Measurements from ENCODE around the gene C17orf75. TPM values are rescaled to one million over a fixed set of nuclear protein-coding genes. Genes with fewer than 3 reads are reported as not detected.

C17orf75 gene
- total RNA-seq, 1 donor from 2014 or later, result 24.6 TPM

DNA sequence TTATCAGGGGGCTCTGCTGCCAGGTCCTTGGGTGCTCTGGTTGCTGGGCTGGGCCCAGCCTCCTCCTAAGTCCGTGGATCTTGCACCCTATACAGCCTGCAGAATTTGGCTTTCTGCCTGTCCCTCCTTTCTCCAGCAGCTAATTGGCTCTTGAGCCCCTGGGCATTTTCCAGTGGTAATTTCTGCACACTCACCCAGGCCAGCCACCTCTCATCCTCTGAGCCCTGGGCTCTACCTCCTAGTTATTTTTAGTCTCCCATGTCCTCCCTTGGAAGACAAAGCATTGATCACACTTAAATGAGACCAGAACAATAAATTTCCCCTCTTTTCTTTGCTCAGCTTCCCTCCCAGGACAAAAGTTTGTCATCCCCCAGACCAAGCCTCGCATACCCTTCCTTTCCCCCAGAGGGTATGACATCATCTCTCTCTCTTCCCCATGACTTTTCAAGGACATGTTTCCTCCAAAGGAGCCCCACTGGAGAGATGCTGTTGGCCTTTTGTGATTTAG is 38.1 kb downstream of the C17orf75 start:
- no peak for DNase-seq (ENCODE audit: low spot score)

DNA sequence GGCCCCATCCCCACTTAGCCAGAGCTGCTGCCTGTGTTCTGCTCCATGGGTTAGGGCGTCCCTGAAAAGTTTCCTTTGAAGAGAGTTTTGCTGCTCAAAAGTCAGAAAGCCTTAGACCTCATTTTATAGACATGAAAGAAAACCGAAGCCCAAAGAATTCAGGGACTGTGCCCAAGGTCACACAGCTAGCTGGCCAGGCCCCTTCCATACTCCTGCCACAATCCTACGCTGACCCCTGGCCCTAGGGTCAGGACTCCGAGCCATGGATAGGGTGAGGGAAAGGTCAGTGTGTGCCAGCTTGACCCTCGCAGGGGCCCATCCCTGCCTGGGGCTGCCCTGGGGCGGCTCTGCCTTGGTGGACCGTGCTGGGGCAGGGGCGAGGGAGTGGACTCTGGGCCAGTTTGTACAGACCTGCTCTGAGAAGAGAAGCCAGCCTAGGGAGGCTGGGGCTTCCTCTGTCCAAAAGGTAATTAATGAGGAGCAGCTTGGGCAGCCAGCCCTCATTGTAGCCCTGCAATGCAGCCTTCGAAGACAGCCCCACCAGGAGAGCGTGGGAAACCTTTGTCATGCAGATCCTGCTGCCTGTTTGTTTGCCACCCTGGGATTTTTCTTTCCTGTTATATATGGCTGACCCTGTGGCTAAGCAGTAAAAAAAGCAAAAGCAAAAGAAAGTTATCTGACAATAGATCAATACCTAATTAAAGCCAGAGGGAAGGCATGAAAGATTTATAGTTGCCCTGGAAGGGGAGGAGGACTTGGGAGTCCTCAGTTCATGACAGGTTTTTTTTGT is 38.9 kb downstream of the C17orf75 start:
- no peak for DNase-seq (ENCODE audit: low spot score)

DNA sequence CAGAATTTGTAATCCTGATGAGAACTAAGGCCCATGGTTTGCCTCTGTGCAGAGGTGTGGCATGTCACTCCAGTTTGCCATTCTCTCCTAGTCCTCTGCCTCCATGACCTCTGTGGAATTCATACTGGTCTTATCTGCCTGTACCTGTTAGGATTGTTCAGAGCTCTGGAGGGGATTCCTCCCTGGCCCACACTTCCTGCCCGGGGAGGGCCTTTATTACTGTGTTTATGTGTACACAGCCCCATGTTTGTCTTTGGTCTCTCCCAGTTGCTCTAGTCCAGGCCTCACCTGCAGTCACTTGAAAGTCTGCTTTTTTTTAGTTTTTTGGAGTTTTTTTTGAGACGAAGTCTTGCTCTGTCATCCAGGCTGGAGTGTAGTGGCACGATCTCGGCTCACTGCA is 39.9 kb downstream of the C17orf75 start:
- DNase-seq (ENCODE audit: low spot score), result no peak

DNA sequence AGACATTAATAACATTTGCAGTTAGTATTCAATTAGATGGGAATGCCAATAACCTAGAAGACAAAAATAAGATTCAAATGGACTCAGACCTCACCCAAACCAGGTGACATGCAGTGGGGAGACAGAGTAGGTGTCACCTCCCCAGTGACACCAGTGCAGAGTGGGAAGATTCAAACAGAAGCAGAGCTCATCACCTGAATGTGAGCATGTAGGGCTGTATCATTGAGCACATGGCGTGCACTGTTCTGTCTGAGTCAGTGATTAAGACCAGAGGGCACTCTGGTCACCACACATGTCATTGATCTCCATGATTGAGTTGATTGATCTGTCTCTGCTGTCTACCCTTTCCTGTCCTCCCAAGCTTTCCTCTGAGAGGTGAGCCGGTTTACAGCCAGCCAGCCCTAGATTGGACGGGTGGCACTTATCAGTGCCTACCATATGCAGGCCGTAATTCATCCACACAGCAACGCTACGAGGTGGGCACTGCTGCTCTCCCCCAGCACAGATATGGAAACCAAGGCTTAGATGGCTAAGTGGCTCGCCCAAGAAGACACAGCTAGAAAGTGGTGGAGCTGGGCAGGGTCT is 42.3 kb downstream of the C17orf75 start:
- no peak for DNase-seq (ENCODE audit: low spot score)

DNA sequence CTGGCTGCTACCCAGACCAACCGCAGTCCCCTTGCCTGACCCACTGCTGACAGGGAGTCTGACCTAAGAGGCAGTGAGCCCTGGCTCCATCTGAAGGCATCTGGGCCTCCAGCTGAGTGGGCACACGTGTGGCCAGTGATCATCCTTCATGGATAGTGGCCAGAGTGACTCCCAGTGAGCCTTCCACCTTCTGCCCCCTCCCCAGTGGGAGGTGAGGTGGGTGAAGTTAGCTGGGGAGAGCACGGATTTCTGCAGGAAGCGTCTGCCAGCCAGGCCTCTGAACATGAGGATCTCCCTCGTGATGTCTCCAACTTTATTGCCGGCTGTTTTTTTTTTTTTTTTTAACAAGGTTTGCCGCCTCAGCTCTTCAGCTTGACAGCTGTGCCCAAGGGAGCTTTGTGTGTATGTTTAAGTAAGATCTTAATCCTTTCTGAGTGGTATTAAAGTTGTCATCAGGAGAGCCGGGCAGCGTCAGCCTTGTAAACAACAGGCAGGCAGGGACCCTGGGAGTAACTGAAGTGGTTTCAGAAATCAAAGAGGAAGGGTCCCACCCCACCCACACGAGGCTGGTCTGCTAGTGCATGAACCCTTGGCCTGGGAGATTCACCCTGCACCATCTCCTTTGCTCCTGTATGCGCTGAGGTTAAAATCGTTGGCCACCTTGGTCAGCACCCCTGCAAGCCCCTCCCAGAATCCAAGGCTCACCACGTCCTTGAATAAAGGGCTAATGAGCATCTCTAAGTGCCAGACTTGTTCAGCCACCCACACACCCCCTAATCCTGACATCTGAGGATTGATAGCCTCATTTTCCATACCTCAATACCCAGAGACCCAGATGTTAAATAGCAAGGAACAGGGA is 43.0 kb downstream of the C17orf75 start:
- DNase-seq (ENCODE audit: low spot score), result no peak

DNA sequence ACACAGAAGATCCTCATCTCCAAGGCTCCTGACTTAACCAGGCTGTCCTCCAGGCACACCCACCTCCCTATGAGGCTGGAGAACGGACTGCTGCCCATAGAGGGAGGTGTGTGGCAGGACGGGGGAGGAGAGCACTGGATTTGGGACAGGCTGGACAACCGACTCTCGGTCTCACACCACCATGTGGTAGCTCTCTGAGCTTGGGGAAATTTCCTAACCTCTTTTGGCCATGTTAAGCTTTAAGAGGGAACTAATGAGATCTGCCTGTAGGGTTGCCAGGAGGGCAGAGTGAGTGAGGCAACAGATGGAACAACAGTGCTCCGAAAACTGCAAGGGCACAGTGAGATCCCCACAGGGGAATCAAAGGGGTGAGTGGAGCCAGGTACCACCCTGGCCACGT is 43.7 kb downstream of the C17orf75 start:
- DNase-seq (ENCODE audit: low spot score), result no peak

DNA sequence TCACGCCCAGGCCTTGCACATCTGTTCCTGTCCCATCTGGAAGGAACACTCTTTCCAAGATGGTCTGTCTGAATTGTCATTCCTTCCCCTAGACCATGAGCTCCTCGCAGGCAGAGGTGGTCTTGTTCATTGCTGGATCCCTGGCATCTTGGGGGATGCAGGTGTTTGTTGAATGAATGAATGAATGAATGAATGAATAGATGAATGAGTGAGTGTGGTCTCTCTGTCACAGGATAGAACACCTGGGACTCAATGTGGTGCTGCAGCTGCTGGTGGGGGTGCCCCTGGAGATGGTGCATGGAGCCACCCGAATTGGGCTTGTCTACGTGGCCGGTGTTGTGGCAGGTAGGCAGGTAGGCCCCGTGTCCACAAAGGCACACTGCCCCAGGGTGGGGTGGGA is 44.1 kb downstream of the C17orf75 start:
- DNase-seq (ENCODE audit: low spot score), result no peak

DNA sequence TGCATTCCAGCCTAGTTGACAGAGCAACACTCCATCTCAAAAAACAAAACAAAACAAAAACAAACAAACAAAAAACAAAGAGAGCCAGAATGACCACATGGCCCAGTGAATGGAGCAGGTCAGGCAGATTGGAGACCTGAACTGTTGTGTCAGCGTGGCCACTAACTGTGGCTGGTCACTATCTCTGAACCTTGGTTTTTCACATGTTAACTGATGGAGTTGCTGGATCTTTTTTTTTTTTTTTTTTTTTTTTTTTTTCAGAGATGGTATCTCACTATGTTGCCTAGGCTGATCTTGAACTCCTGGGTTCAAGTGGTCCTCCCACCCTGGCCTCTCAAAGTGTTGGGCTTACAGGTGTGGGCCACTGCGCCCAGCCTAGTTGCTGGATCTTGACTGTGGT is 44.5 kb downstream of the C17orf75 start:
- DNase-seq (ENCODE audit: low spot score), result no peak

DNA sequence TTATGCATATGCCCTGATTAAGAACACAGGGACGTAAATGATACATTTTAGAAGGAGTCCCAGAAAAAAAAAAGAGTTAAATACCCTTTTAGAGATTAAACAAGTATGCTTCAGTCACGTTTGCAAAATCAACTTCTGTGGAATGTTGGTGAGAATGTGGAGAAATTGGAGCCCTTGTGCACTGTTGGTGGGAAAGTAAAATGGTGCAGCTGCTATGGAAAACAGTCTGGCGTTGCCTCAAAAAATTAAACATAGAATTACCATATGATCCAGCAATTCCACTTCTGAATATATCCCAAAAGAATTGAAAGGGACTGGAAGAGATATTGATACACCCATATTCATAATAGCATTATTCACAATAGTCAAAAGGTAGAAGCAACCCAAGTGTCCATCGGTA is 49.9 kb downstream of the C17orf75 start:
- no peak for DNase-seq (ENCODE audit: low spot score)

DNA sequence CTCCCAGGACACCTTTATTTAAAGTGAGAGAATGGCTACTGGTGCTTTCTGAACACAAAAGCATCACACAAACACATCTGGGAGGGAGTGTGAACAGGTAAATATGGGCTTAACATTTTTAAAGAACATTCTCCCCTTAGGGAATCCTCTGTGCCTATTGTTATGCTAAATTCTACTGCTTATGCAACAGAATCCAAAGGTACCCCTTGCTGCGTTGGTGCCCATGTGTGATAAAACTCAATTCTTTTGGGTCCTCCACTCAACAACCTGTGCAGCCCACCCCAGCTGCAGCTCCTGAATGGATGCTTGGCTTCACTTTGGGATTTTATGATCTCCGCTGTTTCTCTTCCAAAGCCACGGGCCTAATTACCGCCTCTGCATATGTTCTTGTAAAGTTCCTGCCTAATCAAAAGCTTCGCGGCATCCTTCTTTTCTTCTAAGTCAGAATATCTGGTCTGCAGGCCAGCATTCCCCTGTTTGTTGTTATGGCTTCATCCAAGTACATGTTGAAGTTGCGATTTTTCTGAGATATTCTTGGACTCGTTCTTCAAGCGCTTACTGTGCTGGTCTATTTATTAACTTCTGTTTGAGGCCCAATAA is 52.4 kb downstream of the C17orf75 start:
- DNase-seq (ENCODE audit: low spot score), result no peak

DNA sequence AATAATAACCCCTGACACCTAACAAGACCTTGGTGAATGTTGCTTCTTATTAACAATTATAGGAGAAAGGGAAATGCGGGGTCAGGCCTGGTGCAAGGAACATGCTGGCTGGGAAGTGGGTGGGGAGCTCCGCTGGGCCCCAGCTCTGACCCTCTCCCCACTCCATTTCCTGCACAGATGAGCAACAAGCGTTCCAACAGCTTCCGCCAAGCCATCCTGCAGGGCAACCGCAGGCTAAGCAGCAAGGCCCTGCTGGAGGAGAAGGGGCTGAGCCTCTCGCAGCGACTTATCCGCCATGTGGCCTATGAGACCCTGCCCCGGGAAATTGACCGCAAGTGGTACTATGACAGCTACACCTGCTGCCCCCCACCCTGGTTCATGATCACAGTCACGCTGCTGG is 53.4 kb downstream of the C17orf75 start:
- DNase-seq (ENCODE audit: low spot score), result no peak

DNA sequence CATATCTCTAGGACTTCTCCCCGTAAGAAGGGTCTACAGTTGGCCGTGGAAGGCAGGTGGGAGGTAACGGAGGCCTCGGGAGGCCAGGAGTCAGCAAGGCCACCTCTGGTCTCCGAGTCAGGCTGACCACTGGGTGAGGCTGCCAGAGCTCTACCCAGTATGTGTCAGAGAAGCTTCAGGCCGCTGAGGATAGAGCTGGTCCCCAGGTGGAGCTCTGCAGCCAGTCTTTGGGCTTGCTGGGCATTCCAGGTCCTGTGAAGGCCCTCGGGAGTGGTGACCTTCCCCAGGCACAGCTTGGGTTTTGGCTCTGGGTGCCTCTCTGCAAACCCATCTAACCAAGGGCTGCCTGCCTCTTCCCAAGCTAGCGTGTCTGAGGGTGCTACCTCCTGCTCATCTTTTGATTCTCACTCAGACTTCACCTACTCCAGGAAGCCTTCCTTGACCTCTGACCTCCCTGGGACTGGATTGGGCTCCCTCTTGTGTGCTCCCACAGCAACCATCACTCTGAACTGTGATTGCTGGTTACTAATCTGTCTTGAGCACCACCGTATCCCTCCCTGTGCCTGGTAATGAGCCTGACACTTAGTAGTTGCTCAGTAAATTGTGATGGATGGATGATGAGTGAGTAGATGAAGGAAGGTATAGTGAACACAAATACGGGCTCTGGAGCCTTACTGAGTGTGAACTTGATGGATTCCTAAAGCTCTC is 54.0 kb downstream of the C17orf75 start:
- DNase-seq (ENCODE audit: low spot score), result no peak

DNA sequence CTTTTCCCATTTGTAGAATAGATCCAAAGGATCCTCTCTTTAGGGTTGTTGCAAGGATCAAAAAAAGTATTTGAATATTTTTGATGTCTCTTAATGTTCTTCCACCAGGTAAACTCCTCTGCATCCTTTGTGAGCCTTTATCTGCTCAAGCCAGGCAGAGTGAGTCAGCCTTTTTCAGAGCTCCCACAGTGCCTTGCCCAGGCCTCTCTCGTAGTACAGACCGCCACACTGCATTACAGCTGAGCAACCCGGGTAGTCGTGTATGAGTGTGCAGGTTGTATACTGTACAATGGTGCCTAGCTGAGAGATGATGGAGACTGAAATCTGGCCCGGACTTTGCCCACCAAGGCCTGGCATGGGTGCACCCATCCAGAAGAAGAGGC is 55.5 kb downstream of the C17orf75 start:
- DNase-seq (ENCODE audit: low spot score), result no peak

DNA sequence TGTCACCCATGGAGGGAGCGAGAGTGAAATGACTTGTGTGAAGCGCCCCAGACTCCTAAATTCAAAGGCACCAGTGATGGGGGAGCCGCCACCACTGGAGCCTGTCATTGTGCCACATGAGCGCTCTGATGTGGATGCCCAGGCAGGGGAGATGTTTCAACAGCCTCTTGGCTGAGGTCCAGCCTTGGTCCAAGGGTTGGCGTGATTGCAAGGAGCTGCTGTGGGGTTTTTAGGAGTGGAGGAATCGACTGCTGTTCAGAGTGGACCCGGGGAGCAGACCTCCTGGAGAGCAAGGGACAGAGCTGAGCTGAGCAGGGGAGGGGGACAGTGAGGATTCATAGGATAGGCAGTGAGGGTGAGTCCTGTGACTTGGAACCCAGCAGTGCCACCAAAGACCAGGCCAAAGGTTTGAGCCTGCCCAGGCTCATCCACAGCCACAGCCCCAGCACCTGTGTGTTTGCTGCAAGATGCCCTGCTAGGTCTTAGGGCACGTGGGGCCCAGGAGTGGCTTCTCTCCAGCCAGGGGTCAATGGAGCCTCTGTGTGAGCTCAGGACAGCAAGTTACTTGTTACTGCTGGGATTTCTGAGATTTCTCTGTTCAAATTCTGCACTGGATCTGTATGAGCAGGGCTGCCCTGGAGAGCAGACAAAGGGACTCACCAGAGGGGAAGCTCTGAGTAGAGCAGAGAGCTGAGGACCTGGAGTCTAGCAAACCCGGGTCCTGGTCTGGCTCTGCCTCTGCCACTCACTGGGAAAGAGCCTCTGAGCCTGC is 56.0 kb downstream of the C17orf75 start:
- no peak for DNase-seq (ENCODE audit: low spot score)

DNA sequence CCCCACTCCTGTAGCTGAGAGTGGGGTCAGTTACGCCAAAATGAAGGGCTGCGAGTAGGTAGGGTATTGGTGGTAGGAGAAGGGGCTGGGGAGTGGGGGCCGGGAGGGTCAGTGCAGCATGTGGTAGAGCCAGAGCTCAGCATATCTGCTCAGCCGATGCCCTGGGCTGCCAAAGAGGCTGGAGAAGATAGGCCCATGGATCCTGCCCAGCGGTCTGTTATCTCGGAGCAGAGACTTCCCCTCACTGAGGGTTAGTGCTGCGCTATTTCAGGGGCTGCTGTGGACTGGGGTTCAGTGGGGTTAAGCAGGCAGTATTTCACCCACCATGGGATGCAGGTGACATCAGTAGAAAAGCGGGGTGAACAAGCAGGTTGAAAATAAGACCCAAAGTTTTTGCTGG is 56.7 kb downstream of the C17orf75 start:
- no peak for DNase-seq (ENCODE audit: low spot score)

DNA sequence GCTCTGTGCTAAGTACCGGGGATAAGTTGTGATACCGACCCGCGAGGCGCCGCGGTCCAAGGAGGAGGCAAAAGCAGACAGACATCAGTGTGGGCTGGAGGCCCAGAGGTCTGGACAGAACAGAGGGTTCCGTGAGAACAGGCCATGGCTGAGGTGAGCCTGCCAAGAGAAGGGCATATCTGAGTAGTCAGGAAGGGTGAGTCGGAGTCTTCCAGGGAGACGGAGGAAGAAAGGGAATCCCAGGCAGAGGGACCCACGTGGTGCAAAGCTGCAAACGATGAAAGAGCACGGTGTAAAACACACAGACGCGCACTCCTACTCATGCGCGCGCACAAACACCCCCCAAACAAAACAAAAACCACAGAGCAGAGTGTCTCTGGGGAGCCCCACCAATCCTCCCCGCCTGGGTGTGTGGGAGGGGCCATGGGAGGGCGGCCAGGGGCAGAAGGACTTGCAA is 58.2 kb downstream of the C17orf75 start:
- no peak for DNase-seq (ENCODE audit: low spot score)

DNA sequence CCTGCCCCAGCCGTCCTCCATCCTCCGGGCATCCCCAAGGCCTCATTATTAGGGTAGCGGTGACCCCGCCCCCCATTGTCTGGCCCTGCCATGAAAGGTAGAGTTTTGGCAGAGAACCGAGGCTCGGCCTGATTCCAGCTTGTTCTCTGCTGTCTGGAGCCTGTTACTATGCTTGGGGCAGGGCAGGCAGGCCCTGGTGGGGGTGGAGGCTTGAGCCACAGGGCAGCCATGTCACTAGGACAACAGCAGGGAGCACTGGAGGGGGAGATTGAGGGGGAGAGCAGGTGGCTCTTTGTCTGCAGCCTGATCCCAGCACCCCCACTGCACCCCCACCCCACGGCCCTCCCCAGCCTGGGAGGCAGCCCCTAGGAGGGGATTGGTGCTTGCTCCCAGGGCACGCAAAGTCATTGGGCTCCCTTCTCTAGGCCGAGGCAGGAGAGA is 60.9 kb downstream of the C17orf75 start:
- DNase-seq (ENCODE audit: low spot score), result no peak

DNA sequence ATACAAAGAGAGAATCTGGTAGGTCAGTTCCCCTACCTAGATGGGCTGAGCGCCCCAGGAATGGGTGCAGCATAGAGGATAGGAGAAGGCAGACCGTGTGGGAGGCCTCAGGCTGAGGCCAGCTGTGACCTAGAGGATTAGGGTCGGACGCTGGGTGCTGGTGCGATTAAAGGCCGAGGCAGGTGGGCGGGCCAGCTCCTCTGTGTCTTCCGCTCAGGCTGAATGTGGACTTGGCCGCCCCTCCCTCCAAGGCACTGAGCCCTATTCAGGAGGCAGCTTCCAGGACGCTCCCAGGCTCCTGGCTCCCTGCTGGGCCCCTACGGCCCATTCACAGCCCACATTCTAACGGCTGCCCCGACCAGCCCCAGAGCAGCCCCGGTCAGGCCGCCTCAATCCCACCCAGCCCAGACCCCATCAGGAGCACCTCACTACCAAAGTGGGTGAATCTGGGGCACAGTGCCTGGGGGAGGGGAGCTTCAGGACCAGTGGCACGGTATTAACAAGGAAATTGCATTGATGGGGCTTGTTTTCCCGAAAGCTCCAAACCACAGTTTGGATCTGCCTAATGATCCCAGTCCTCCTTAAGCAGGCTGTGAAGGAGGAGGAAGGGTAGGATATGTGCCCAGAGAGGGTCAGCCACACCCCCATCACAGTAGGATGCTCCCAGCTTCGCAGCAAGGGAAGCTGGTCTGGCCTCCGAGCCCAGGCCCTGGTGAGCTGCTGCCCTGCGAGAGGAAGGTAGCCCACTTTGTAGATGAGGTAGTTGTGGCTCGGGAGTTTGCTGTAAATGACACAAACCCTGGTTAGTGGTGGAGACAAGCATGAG is 61.9 kb downstream of the C17orf75 start:
- no peak for DNase-seq (ENCODE audit: low spot score)

DNA sequence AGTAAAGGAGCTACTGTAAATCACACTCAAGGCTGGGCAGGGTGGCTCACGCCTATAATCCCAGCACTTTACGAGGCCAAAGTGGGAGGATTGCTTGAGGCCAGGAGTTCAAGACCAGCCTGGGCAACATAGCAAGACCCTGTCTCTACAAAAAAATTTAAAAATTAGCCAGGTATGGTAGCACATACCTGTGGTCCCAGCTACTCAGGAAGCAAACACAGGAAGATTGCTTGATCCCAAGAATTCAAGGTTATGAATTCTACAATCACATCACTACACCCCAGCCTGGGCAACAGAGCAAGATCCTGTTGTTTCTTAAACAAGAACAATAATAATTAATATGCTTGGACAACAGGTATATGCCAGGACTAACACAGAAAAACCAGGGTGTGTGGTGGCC is 63.2 kb downstream of the C17orf75 start:
- no peak for DNase-seq (ENCODE audit: low spot score)

All from ureter (tissue), 1 donor.